Measurements from ENCODE around the gene DIS3. TPM values are rescaled to one million over a fixed set of nuclear protein-coding genes. Genes with fewer than 3 reads are reported as not detected.
"Not testable (repeated sequence)": the region's sequence is repeated elsewhere in the genome, so short reads cannot be mapped to it uniquely, and the experiment has no call there.

Gene DIS3
- polyA plus RNA-seq, 5 donors, result 21.6 to 41.1 (median 36.8) TPM

- DNase-seq, result no peak
Observed at GRCh38 chr13:72757792-72758535, 23.7 kb downstream of the DIS3 start.

- no peak for DNase-seq
Observed at GRCh38 chr13:72754111-72754510, 27.6 kb downstream of the DIS3 start.

GRCh38 chr13:72751220-72751619 lies 30.5 kb downstream of the DIS3 start:
- DNase-seq, result no peak

GRCh38 chr13:72745260-72745659 lies 36.4 kb downstream of the DIS3 start:
- DNase-seq, result no peak

GRCh38 chr13:72740015-72740414 lies 41.7 kb downstream of the DIS3 start:
- DNase-seq, result no peak

GRCh38 chr13:72737033-72737432 lies 44.7 kb downstream of the DIS3 start:
- no peak for DNase-seq

- peak in 1 of 2 donors; percentile 0 for DNase-seq
Observed at GRCh38 chr13:72728290-72728605, 53.5 kb downstream of the DIS3 start.

GRCh38 chr13:72727417-72728289 lies 54.0 kb downstream of the DIS3 start, which contains the start of the genes BORA and MZT1:
Gene BORA (plus strand): TSS chr13:72727923. CDS start chr13:72728941, 1,018 bp downstream.
Gene MZT1 (minus strand): TSS chr13:72727629. CDS start chr13:72727602, 27 bp downstream.
- DNase-seq, result peak; percentile 97

- DNase-seq, result peak; percentile 14 to 18
Observed at GRCh38 chr13:72726726-72727416, 54.8 kb downstream of the DIS3 start.

GRCh38 chr13:72726185-72726584 lies 55.5 kb downstream of the DIS3 start:
- DNase-seq, result not testable (repeated sequence)

GRCh38 chr13:72716776-72717175 lies 64.9 kb downstream of the DIS3 start:
- DNase-seq, result no peak

Other genes with a start within 250 kb of the DIS3 start
- gene MZT1, start 54.3 kb downstream of the DIS3 start, polyA plus RNA-seq (ENCODE audit: insufficient read depth in 1 of 5, insufficient read length in 5 of 5, low replicate concordance in 1 of 5), result 10 to 100 TPM; 14.3 to 36.5 (median 20.1) TPM
- 10 to 100 TPM in 3 of 5 donors, 1 to 10 TPM in 2; 7.5 to 21.1 (median 11.0) TPM for gene BORA, start 54.0 kb downstream of the DIS3 start, polyA plus RNA-seq (ENCODE audit: insufficient read depth in 1 of 5, insufficient read length in 5 of 5, low replicate concordance in 1 of 5)
- gene PIBF1, start 233 bp upstream of the DIS3 start, polyA plus RNA-seq (ENCODE audit: insufficient read depth in 1 of 5, insufficient read length in 5 of 5, low replicate concordance in 1 of 5), result 10 to 100 TPM; 32.7 to 56.1 (median 48.6) TPM